ENCODE measurements around the gene WDR5.

Gene WDR5

GRCh38 chr9:134132208-134132870, 3.5 kb upstream of the WDR5 start:
- no peak for DNase-seq

GRCh38 chr9:134134949-134135342, 936 bp upstream of the WDR5 start:
- DNase-seq = no peak

GRCh38 chr9:134136118-134136995, 475 bp downstream of the WDR5 start:
- peak; percentile 23 for DNase-seq

GRCh38 chr9:134136996-134137299, 1.1 kb downstream of the WDR5 start:
- no peak for DNase-seq

- DNase-seq = no peak
Observed at GRCh38 chr9:134138292-134138691, 2.4 kb downstream of the WDR5 start.

- DNase-seq = no peak
Observed at GRCh38 chr9:134139081-134139480, 3.2 kb downstream of the WDR5 start.

- no peak for DNase-seq
Observed at GRCh38 chr9:134141906-134142305, 6.0 kb downstream of the WDR5 start.

- DNase-seq = no peak
Observed at GRCh38 chr9:134144801-134145200, 8.9 kb downstream of the WDR5 start.

- DNase-seq = no peak
Observed at GRCh38 chr9:134145262-134145661, 9.4 kb downstream of the WDR5 start.

GRCh38 chr9:134146774-134147493, 11.1 kb downstream of the WDR5 start:
- DNase-seq = no peak

- DNase-seq = no peak
Observed at GRCh38 chr9:134149380-134149779, 13.5 kb downstream of the WDR5 start.

GRCh38 chr9:134150557-134151214, 14.8 kb downstream of the WDR5 start:
- no peak for DNase-seq

- no peak for DNase-seq
Observed at GRCh38 chr9:134152022-134152448, 16.2 kb downstream of the WDR5 start.

- DNase-seq = no peak
Observed at GRCh38 chr9:134152488-134152887, 16.6 kb downstream of the WDR5 start.

- no peak for DNase-seq
Observed at GRCh38 chr9:134153450-134153849, 17.6 kb downstream of the WDR5 start.

- no peak for DNase-seq
Observed at GRCh38 chr9:134154262-134154701, 18.4 kb downstream of the WDR5 start.

- DNase-seq = no peak
Observed at GRCh38 chr9:134155812-134156377, 20.0 kb downstream of the WDR5 start.

GRCh38 chr9:134156564-134157377, 20.9 kb downstream of the WDR5 start:
- no peak for DNase-seq

GRCh38 chr9:134157378-134157885, 21.6 kb downstream of the WDR5 start:
- no peak for DNase-seq

GRCh38 chr9:134158242-134158641, 22.4 kb downstream of the WDR5 start:
- DNase-seq = no peak

GRCh38 chr9:134158753-134159392, 23.0 kb downstream of the WDR5 start:
- DNase-seq = no peak
